Stimulated activated CD4-positive, alpha-beta T cell treated with anti-CD3 and anti-CD28 coated beads, Interleukin-2, amount 100 ng/mL, for 4 hours (primary cell): ENCODE data around the gene SLC41A3.

ENCODE experiments used
- DNase-seq: peaks from one replicate; pipeline ENCODE4 v3.0.0-alpha.2; 2020; ENCODE audit warnings: low read depth

The SLC41A3 gene

DNA sequence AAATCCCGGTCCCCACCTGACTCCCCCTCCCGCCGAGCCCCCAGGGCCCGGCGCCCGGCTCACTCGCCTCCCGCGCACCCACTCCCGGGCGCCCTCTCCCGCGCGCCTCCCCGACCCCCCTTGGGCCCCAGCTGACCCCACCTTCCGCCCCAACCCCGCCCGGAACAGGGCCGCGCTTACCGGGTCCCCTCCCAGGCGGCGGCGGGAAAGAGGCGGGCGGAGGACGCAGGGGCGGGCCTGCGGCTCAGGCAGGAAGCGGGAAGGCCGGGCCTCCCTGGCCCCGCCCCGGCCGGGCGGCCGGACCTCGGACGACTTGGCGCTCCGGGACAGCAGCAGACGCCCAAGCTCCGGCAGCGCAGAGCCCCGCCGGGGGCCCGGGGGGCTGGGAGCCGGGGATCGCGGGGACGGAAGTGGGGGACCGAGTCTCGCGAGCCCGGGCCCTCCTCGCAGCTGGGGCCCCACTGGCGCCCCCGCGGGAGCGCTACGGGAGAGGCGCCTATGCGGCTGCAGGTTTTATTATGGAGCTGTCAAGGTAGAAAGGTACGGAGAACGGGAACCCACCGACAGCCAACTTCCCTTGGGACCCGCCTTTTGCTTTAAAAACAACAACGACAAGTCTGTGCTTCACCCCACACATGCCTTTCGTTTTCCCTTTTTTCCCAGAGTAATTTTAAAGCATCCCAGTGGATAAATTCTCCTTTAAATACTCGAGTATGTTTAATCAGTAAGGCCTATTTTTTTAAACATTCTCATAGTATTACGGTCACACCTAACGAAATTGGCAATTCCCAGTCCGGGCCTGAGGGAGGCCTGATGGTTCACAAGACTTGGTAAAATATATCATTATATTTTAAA is at the start of gene SLC41A3:
SLC41A3 (minus strand) TSS at position 212 of the 855 bp plus-strand sequence. CDS start 15,905 bp downstream, outside the sequence.
- peak; percentile 75 for DNase-seq

DNA sequence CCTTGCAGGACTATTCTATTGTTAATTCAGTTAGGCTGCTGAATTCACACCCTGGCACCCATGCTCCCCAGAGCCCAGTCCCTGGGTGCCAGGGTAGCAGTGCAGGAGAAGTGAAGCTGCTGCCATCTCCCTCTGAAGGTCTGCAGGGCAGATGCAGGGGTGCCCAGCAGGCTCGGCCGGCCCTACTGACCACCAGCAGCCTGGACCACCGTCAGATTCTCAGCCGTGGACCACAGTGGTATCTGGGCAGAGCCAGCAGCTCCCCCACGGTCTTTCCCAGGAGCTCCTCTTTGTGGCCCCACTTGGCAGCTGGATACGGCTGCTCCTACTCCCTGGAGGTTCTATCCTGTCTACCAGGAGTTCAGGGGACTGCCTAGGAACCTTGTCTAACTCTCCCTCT is 49.7 kb upstream of the SLC41A3 start:
- no peak for DNase-seq

- DNase-seq: no peak
These were observed 49.0 kb upstream of the SLC41A3 start for GRCh38 chr3:126132751-126133511.

GRCh38 chr3:126131881-126132750 is 48.2 kb upstream of the SLC41A3 start:
- DNase-seq: no peak

- no peak for DNase-seq
These were observed 47.2 kb upstream of the SLC41A3 start for GRCh38 chr3:126130981-126131745.

GRCh38 chr3:126130081-126130855 is 46.3 kb upstream of the SLC41A3 start:
- no peak for DNase-seq

DNA sequence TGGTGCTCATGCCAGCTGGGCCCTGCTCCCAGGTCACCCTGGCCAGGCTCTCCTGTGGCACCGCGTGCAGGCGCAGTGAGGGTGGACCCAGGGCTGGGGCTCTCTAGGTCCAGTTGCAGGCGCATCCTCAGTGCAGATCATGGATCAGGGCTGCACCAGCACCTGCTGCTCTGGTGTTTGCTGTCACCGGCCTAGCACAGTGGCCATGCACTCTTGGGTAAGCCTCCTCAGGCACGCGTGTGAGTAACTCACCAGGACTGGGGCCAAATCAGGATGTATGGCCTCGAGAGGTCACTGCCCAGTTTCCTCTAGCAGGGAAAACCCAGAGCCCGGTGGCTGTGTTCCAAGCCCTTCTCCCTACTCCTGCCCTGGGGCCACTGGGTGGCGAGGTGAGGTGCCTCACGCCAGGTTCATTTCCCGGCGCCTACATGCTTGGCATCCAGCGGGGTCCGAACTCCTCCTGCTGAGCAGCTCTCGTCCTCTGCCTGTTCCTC is 45.5 kb upstream of the SLC41A3 start:
- no peak for DNase-seq

GRCh38 chr3:126128504-126129397 is 44.8 kb upstream of the SLC41A3 start:
- DNase-seq: no peak

DNA sequence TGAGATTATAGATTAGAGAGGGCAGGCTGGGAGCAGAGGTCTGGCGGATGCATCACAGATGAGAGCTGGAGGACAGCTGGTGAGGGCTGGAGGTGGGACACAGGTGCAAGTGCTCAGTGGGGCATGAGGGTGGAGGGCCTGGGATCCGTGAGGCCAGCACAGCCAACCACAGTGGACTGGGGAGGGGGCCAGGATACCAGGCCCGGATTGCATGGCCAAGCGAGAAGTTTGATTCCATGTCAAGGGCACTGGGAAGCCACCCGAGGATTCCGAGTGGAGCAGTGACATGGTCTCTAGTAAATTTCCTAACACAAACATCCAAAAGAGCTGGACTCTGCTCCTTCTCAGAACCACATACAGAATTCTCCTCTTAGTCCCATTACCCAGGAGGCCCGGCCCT is 44.0 kb upstream of the SLC41A3 start:
- DNase-seq: no peak

DNA sequence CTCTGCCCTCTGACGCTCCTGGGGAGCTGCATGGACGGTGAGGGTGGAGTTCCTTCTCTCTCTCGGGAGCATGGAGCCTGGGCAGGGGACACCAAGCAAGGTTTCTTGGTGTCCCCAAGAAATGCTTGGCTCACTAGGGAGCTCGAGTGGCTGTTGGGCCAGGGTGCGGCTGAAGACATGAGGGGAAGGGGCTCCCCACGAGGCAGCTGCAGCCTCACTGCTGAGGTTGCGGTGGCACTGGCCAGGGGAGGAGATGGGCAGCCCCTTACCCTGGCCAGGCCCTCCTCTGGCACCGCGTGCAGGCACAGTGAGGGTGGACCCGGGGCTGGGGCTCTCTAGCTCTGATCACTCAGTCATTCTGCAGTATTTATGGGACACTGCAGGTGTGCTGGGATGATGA is 43.5 kb upstream of the SLC41A3 start:
- no peak for DNase-seq

- DNase-seq: no peak
These were observed 43.0 kb upstream of the SLC41A3 start for GRCh38 chr3:126126811-126127431.

GRCh38 chr3:126126286-126126685 is 42.4 kb upstream of the SLC41A3 start:
- DNase-seq: no peak

DNA sequence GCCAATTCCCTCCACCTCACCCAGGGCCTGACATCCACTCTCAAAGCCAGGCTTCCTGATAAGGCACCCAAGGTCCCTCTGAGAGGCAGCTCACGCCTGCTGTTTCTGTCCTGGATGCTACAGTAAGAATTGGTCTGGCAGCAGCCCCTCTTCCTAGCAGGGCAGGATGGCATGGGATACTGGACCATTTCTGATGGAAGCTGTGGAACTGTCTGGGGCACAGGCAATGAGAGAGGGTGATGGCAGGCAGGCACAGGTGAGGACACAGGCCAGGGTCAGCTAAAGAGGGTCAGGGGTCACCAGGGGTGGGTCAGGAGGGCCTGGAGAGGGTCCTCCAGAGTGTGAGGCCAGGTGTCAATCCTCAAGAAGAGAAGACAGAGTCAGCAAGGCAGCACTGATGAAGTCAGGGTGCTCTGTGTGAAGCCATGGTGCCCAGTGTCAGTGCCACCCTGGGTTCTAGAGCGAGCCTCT is 41.9 kb upstream of the SLC41A3 start:
- DNase-seq: no peak

DNA sequence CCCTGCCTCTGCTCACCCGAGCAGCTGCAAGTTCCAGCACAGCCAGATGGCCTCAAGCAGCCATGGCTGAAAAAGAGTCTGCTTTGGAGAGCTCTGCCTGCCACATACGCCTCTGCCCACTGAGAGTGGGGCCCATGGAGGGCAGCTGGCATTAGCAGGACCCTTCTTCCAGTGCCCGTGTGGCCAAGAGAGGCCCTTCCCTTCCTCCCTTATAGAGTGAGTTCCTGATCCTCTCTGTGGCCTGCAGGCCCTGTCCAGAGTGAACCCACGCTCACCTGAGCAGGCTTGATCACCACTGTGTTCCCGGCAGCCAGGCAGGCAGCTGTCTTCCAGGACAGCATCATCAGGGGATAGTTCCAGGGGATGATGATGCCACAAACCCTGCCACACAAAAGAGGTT is 41.4 kb upstream of the SLC41A3 start:
- DNase-seq: no peak

DNA sequence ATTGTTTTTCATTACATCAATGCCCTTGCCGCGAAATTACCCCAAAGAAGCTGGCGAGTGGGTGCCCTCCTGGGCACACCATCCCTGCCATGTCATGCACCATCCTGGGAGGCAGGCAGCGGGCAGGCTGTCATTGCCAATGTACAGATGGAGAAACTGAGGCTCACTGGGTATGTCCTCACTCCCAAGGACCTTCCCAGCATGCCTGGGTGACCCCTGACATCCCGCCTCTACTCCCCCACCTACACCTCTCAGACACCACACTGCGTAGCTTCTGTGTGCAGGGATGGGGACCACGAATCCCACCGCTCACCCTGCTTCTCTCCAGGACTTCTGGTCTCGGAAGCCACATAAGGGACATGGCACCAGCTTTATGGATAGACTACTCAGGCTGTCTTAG is 41.0 kb upstream of the SLC41A3 start:
- DNase-seq: no peak

- no peak for DNase-seq
These were observed 40.4 kb upstream of the SLC41A3 start for GRCh38 chr3:126124148-126124868.

GRCh38 chr3:126121632-126122031 is 37.7 kb upstream of the SLC41A3 start:
- no peak for DNase-seq

DNA sequence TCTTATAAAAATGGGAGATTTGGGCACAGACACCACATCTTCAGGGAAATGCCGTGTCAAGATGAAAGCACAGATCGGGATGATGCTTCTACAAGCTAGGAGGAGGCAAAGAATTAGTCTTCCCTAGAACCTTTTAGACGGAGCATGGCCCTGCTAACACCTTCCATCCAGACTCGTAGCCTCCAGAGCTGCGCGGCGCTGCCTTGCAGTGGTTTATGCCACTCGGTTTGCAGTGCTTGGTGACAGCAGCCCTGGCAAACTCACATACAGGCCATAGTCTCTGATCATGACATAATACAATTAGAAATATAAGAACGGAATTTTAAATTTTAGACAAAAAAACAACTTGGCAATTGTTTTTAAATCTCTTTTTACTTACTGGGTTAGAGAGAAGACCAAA is 37.1 kb upstream of the SLC41A3 start:
- no peak for DNase-seq
